ENCODE results near the gene TMEM270. TPM values are rescaled to one million over a fixed set of nuclear protein-coding genes. Genes with fewer than 3 reads are reported as not detected.

The TMEM270 gene
- total RNA-seq, 1 experiment from 2014 or later, result not detected

- no peak overlapping the region for H3K27ac ChIP-seq (ENCODE audit: low read length)
- no peaks in the 10 kb centered on the region for H3K36me3 ChIP-seq (ENCODE audit: insufficient read depth, low read length)
- no peaks in the 10 kb centered on the region for H3K27me3 ChIP-seq (ENCODE audit: low read length)
- no peak overlapping the region for H3K4me3 ChIP-seq (ENCODE audit: low read length)
- H3K79me2 ChIP-seq (ENCODE audit: low read length), result no peaks in the 10 kb centered on the region
- H2AFZ ChIP-seq (ENCODE audit: low read length), result no peak overlapping the region
- H3K4me1 ChIP-seq (ENCODE audit: low read length), result no peaks in the 10 kb centered on the region
- H3K9me2 ChIP-seq (replicated peaks; ENCODE audit: insufficient read depth, low read length), result no peaks in the 10 kb centered on the region
- H3K9ac ChIP-seq (ENCODE audit: low read length), result no peak overlapping the region
- H3K9me3 ChIP-seq (ENCODE audit: low read length), result no peaks in the 10 kb centered on the region
- no peak overlapping the region for H3K4me2 ChIP-seq (ENCODE audit: low read depth, low read length, poor library complexity, severe bottlenecking)
- no peaks in the 10 kb centered on the region for H4K20me1 ChIP-seq (ENCODE audit: insufficient read depth, low read depth, low read length)
- DNase-seq, result no peak
These were observed 37.7 kb upstream of the TMEM270 start for GRCh38 chr7:73823257-73823656.

GRCh38 chr7:73823873-73824592, 36.9 kb upstream of the TMEM270 start:
- DNase-seq, result no peak
- H3K36me3 ChIP-seq (ENCODE audit: insufficient read depth, low read length), result no peaks in the 10 kb centered on the region
- H3K9me3 ChIP-seq (ENCODE audit: low read length), result no peaks in the 10 kb centered on the region
- H3K4me3 ChIP-seq (ENCODE audit: low read length), result no peak overlapping the region
- no peaks in the 10 kb centered on the region for H3K79me2 ChIP-seq (ENCODE audit: low read length)
- no peaks in the 10 kb centered on the region for H3K27me3 ChIP-seq (ENCODE audit: low read length)
- H4K20me1 ChIP-seq (ENCODE audit: insufficient read depth, low read depth, low read length), result no peaks in the 10 kb centered on the region
- H3K9me2 ChIP-seq (replicated peaks; ENCODE audit: insufficient read depth, low read length), result no peaks in the 10 kb centered on the region
- no peaks in the 10 kb centered on the region for H3K4me1 ChIP-seq (ENCODE audit: low read length)
- H3K27ac ChIP-seq (ENCODE audit: low read length), result no peak overlapping the region
- H2AFZ ChIP-seq (ENCODE audit: low read length), result no peak overlapping the region
- no peak overlapping the region for H3K4me2 ChIP-seq (ENCODE audit: low read depth, low read length, poor library complexity, severe bottlenecking)
- H3K9ac ChIP-seq (ENCODE audit: low read length), result no peak overlapping the region

- no peak overlapping the region for H2AFZ ChIP-seq (ENCODE audit: low read length)
- no peak overlapping the region for H3K27ac ChIP-seq (ENCODE audit: low read length)
- H3K36me3 ChIP-seq (ENCODE audit: insufficient read depth, low read length), result no peaks in the 10 kb centered on the region
- H3K9me3 ChIP-seq (ENCODE audit: low read length), result no peaks in the 10 kb centered on the region
- no peaks in the 10 kb centered on the region for H3K9me2 ChIP-seq (replicated peaks; ENCODE audit: insufficient read depth, low read length)
- H3K4me2 ChIP-seq (ENCODE audit: low read depth, low read length, poor library complexity, severe bottlenecking), result no peak overlapping the region
- no peak overlapping the region for H3K4me3 ChIP-seq (ENCODE audit: low read length)
- no peaks in the 10 kb centered on the region for H3K79me2 ChIP-seq (ENCODE audit: low read length)
- no peak overlapping the region for H3K9ac ChIP-seq (ENCODE audit: low read length)
- H3K27me3 ChIP-seq (ENCODE audit: low read length), result no peaks in the 10 kb centered on the region
- no peaks in the 10 kb centered on the region for H3K4me1 ChIP-seq (ENCODE audit: low read length)
- no peak for DNase-seq
- no peaks in the 10 kb centered on the region for H4K20me1 ChIP-seq (ENCODE audit: insufficient read depth, low read depth, low read length)
These were observed 36.0 kb upstream of the TMEM270 start for GRCh38 chr7:73824986-73825385.

- no peak overlapping the region for H3K9ac ChIP-seq (ENCODE audit: low read length)
- H3K27me3 ChIP-seq (ENCODE audit: low read length), result no peaks in the 10 kb centered on the region
- H3K27ac ChIP-seq (ENCODE audit: low read length), result no peak overlapping the region
- no peaks in the 10 kb centered on the region for H3K79me2 ChIP-seq (ENCODE audit: low read length)
- H3K4me3 ChIP-seq (ENCODE audit: low read length), result no peak overlapping the region
- H4K20me1 ChIP-seq (ENCODE audit: insufficient read depth, low read depth, low read length), result no peaks in the 10 kb centered on the region
- H3K4me1 ChIP-seq (ENCODE audit: low read length), result no peaks in the 10 kb centered on the region
- H2AFZ ChIP-seq (ENCODE audit: low read length), result no peak overlapping the region
- no peak for DNase-seq
- no peaks in the 10 kb centered on the region for H3K9me3 ChIP-seq (ENCODE audit: low read length)
- no peak overlapping the region for H3K4me2 ChIP-seq (ENCODE audit: low read depth, low read length, poor library complexity, severe bottlenecking)
- H3K36me3 ChIP-seq (ENCODE audit: insufficient read depth, low read length), result no peaks in the 10 kb centered on the region
- H3K9me2 ChIP-seq (replicated peaks; ENCODE audit: insufficient read depth, low read length), result no peaks in the 10 kb centered on the region
These were observed 33.3 kb upstream of the TMEM270 start for GRCh38 chr7:73827567-73828106.

- H3K27me3 ChIP-seq (ENCODE audit: low read length), result no peaks in the 10 kb centered on the region
These were observed 32.7 kb upstream of the TMEM270 start for GRCh38 chr7:73828107-73828803.

GRCh38 chr7:73828972-73829371, 32.0 kb upstream of the TMEM270 start:
- H2AFZ ChIP-seq (ENCODE audit: low read length), result no peak overlapping the region
- no peaks in the 10 kb centered on the region for H3K4me1 ChIP-seq (ENCODE audit: low read length)

More at GRCh38 chr7:73828107-73828803, 32.7 kb upstream of the TMEM270 start:
- no peaks in the 10 kb centered on the region for H3K36me3 ChIP-seq (ENCODE audit: insufficient read depth, low read length)
- no peak overlapping the region for H3K4me3 ChIP-seq (ENCODE audit: low read length)
- H3K4me2 ChIP-seq (ENCODE audit: low read depth, low read length, poor library complexity, severe bottlenecking), result no peak overlapping the region
- H2AFZ ChIP-seq (ENCODE audit: low read length), result no peak overlapping the region
- no peaks in the 10 kb centered on the region for H4K20me1 ChIP-seq (ENCODE audit: insufficient read depth, low read depth, low read length)
- DNase-seq, result no peak
- no peaks in the 10 kb centered on the region for H3K9me3 ChIP-seq (ENCODE audit: low read length)
- no peak overlapping the region for H3K27ac ChIP-seq (ENCODE audit: low read length)
- no peaks in the 10 kb centered on the region for H3K79me2 ChIP-seq (ENCODE audit: low read length)
- H3K9ac ChIP-seq (ENCODE audit: low read length), result no peak overlapping the region
- no peaks in the 10 kb centered on the region for H3K9me2 ChIP-seq (replicated peaks; ENCODE audit: insufficient read depth, low read length)
- no peaks in the 10 kb centered on the region for H3K4me1 ChIP-seq (ENCODE audit: low read length)

GRCh38 chr7:73829505-73829904, 31.5 kb upstream of the TMEM270 start:
- H2AFZ ChIP-seq (ENCODE audit: low read length), result no peak overlapping the region
- H3K4me2 ChIP-seq (ENCODE audit: low read depth, low read length, poor library complexity, severe bottlenecking), result no peak overlapping the region
- no peaks in the 10 kb centered on the region for H4K20me1 ChIP-seq (ENCODE audit: insufficient read depth, low read depth, low read length)
- DNase-seq, result no peak
- H3K4me3 ChIP-seq (ENCODE audit: low read length), result no peak overlapping the region
- no peaks in the 10 kb centered on the region for H3K36me3 ChIP-seq (ENCODE audit: insufficient read depth, low read length)
- H3K27me3 ChIP-seq (ENCODE audit: low read length), result no peaks in the 10 kb centered on the region
- H3K79me2 ChIP-seq (ENCODE audit: low read length), result no peaks in the 10 kb centered on the region
- no peak overlapping the region for H3K9ac ChIP-seq (ENCODE audit: low read length)
- no peaks in the 10 kb centered on the region for H3K4me1 ChIP-seq (ENCODE audit: low read length)
- no peak overlapping the region for H3K27ac ChIP-seq (ENCODE audit: low read length)
- no peaks in the 10 kb centered on the region for H3K9me3 ChIP-seq (ENCODE audit: low read length)
- H3K9me2 ChIP-seq (replicated peaks; ENCODE audit: insufficient read depth, low read length), result no peaks in the 10 kb centered on the region

More at GRCh38 chr7:73828972-73829371, 32.0 kb upstream of the TMEM270 start:
- Histone ChIP-seq H3K9ac (ENCODE audit: low read length) (no peak overlapping the region), H3K9me2 (replicated peaks; ENCODE audit: insufficient read depth, low read length) (no peaks in the 10 kb centered on the region), H3K36me3 (ENCODE audit: insufficient read depth, low read length) (no peaks in the 10 kb centered on the region), H3K4me3 (ENCODE audit: low read length) (no peak overlapping the region), H3K27ac (ENCODE audit: low read length) (no peak overlapping the region), H3K79me2 (ENCODE audit: low read length) (no peaks in the 10 kb centered on the region), H3K4me2 (ENCODE audit: low read depth, low read length, poor library complexity, severe bottlenecking) (no peak overlapping the region), H4K20me1 (ENCODE audit: insufficient read depth, low read depth, low read length) (no peaks in the 10 kb centered on the region), H3K27me3 (ENCODE audit: low read length) (no peaks in the 10 kb centered on the region), H3K9me3 (ENCODE audit: low read length) (no peaks in the 10 kb centered on the region)
- no peak for DNase-seq

- H2AFZ ChIP-seq (ENCODE audit: low read length), result no peak overlapping the region
- DNase-seq, result no peak
- no peak overlapping the region for H3K4me2 ChIP-seq (ENCODE audit: low read depth, low read length, poor library complexity, severe bottlenecking)
- H3K9ac ChIP-seq (ENCODE audit: low read length), result no peak overlapping the region
- no peaks in the 10 kb centered on the region for H3K9me3 ChIP-seq (ENCODE audit: low read length)
- no peaks in the 10 kb centered on the region for H3K36me3 ChIP-seq (ENCODE audit: insufficient read depth, low read length)
- H3K79me2 ChIP-seq (ENCODE audit: low read length), result no peaks in the 10 kb centered on the region
- H3K27me3 ChIP-seq (ENCODE audit: low read length), result no peaks in the 10 kb centered on the region
- no peak overlapping the region for H3K4me3 ChIP-seq (ENCODE audit: low read length)
- no peaks in the 10 kb centered on the region for H4K20me1 ChIP-seq (ENCODE audit: insufficient read depth, low read depth, low read length)
- no peaks in the 10 kb centered on the region for H3K9me2 ChIP-seq (replicated peaks; ENCODE audit: insufficient read depth, low read length)
- H3K27ac ChIP-seq (ENCODE audit: low read length), result no peak overlapping the region
- no peaks in the 10 kb centered on the region for H3K4me1 ChIP-seq (ENCODE audit: low read length)
These were observed 30.9 kb upstream of the TMEM270 start for GRCh38 chr7:73829921-73830680.

Measured in Karpas-422 (cell line).